NOMO-1 treated with DMSO at 0.1 percent for 48 hours (cell line): Measurements from ENCODE around the gene CES5A.
"Not testable (repeated sequence)": the region's sequence is repeated elsewhere in the genome, so short reads cannot be mapped to it uniquely, and the experiment has no call there.

Experiments used
- DNase-seq: peaks from one replicate; lab custom pipeline; 2025; ENCODE audit not compliant: unreplicated experiment; lab: John Stamatoyannopoulos, UW

Gene CES5A

GRCh38 chr16:55888546-55888945 is 13.4 kb upstream of the CES5A start:
- no peak for DNase-seq

GRCh38 chr16:55876854-55877253 is 1.7 kb upstream of the CES5A start:
- DNase-seq, result no peak

GRCh38 chr16:55873122-55873521 is 2.1 kb downstream of the CES5A start:
- DNase-seq, result no peak

GRCh38 chr16:55872130-55872529 is 3.0 kb downstream of the CES5A start:
- no peak for DNase-seq

- no peak for DNase-seq
Observed at GRCh38 chr16:55871411-55872038, 3.6 kb downstream of the CES5A start.

GRCh38 chr16:55868980-55869379 is 6.2 kb downstream of the CES5A start:
- no peak for DNase-seq

GRCh38 chr16:55868137-55868536 is 7.0 kb downstream of the CES5A start:
- no peak for DNase-seq

GRCh38 chr16:55861288-55861687 is 13.9 kb downstream of the CES5A start:
- DNase-seq, result no peak

GRCh38 chr16:55857650-55858049 is 17.5 kb downstream of the CES5A start:
- not testable (repeated sequence) for DNase-seq

- no peak for DNase-seq
Observed at GRCh38 chr16:55856950-55857349, 18.2 kb downstream of the CES5A start.

GRCh38 chr16:55853114-55853513 is 22.1 kb downstream of the CES5A start:
- DNase-seq, result no peak

- no peak for DNase-seq
Observed at GRCh38 chr16:55849536-55849935, 25.6 kb downstream of the CES5A start.

- DNase-seq, result no peak
Observed at GRCh38 chr16:55846598-55847346, 28.4 kb downstream of the CES5A start.

GRCh38 chr16:55843105-55843395 is 32.1 kb downstream of the CES5A start:
- no peak for DNase-seq

- peak; percentile 59 for DNase-seq
Observed at GRCh38 chr16:55842369-55843104, 32.6 kb downstream of the CES5A start.

- DNase-seq, result peak; percentile 90
Observed at GRCh38 chr16:55839115-55839514, 36.1 kb downstream of the CES5A start.

GRCh38 chr16:55836158-55836611 is 39.0 kb downstream of the CES5A start:
- DNase-seq, result peak; percentile 63

- DNase-seq, result peak; percentile 79
Observed at GRCh38 chr16:55835581-55835980, 39.6 kb downstream of the CES5A start.

GRCh38 chr16:55835173-55835572 is 40.0 kb downstream of the CES5A start:
- not testable (repeated sequence) for DNase-seq

- DNase-seq, result peak; percentile 93
Observed at GRCh38 chr16:55834049-55834448, 41.1 kb downstream of the CES5A start.

GRCh38 chr16:55832773-55833691 is 42.1 kb downstream of the CES5A start, which contains the start of gene CES1:
CES1 (minus strand) TSS chr16:55833096; CDS start chr16:55833055, 41 bp downstream.
- DNase-seq, result peak; percentile 99
